Astrocyte of the cerebellum (primary cell): Measurements from ENCODE around the gene MAPK14.

Source experiments
- DNase-seq: peaks from one replicate; pipeline ENCODE4 v3.0.0-alpha.2; 2011; ENCODE audit warnings: low read depth
- H3K4me3 ChIP-seq: 2 replicates; pipeline ENCODE4 v1.5.1; 2011; ENCODE audit warnings: mild to moderate bottlenecking, low read depth, low read length, moderate library complexity
- in situ Hi-C: cut with HindIII; loops from 2 replicates; pipeline ENCODE4 v1.10.0; 2017; ENCODE audit warnings: low sequenced_read_pairs
- TF ChIP-seq, protein P1 (sequence below): IDR thresholded peaks from 2 replicates; pipeline ENCODE4 v1.5.1; 2012; ENCODE audit warnings: low read length, low read depth, moderate library complexity, mild to moderate bottlenecking; ENCODE audit errors: missing control alignments

The MAPK14 gene

GRCh38 chr6:36136034-36136433 lies 108.4 kb downstream of the MAPK14 start:
- in situ Hi-C loops, result no loop called here
- DNase-seq, result no peak
- H3K4me3 ChIP-seq, result no peak overlapping the region
- TF ChIP-seq, protein P1, sequence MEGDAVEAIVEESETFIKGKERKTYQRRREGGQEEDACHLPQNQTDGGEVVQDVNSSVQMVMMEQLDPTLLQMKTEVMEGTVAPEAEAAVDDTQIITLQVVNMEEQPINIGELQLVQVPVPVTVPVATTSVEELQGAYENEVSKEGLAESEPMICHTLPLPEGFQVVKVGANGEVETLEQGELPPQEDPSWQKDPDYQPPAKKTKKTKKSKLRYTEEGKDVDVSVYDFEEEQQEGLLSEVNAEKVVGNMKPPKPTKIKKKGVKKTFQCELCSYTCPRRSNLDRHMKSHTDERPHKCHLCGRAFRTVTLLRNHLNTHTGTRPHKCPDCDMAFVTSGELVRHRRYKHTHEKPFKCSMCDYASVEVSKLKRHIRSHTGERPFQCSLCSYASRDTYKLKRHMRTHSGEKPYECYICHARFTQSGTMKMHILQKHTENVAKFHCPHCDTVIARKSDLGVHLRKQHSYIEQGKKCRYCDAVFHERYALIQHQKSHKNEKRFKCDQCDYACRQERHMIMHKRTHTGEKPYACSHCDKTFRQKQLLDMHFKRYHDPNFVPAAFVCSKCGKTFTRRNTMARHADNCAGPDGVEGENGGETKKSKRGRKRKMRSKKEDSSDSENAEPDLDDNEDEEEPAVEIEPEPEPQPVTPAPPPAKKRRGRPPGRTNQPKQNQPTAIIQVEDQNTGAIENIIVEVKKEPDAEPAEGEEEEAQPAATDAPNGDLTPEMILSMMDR, result no peak

DNA sequence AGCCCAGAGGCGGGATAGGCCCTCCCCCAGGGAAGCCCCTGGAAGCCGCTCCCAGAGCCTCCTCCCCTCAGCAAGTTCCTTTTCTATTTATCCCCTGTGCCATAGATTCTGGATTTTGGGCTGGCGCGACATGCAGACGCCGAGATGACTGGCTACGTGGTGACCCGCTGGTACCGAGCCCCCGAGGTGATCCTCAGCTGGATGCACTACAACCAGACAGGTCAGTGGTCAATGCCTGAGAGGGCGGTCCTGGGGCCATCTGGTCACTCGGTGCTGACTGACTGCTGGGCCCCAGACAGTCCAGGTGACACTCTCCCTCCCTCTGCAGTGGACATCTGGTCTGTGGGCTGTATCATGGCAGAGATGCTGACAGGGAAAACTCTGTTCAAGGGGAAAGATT lies 108.9 kb downstream of the MAPK14 start:
- DNase-seq, result no peak
- TF ChIP-seq, protein P1, result no peak
- H3K4me3 ChIP-seq, result no peak overlapping the region
- in situ Hi-C loops, result no loop called here

- no peak overlapping the region for H3K4me3 ChIP-seq
- TF ChIP-seq, protein P1, result no peak
- in situ Hi-C loops, result no loop called here
- DNase-seq, result no peak
These were observed 111.1 kb downstream of the MAPK14 start for GRCh38 chr6:36138667-36139066.

DNA sequence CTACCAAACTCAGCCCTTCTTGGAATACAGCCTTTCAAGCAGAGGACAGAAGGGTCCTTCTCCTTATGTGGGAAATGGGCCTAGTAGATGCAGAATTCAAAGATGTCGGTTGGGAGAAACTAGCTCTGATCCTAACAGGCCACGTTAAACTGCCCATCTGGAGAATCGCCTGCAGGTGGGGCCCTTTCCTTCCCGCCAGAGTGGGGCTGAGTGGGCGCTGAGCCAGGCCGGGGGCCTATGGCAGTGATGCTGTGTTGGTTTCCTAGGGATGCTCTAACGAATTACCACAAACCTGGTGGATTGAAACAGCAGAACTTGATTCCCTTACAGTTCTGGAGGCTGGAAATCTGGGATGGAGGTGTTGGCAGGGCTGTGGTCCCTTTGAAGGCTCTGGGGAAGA lies 111.8 kb downstream of the MAPK14 start:
- in situ Hi-C loops, result no loop called here
- TF ChIP-seq, protein P1, result peak; percentile 32

GRCh38 chr6:36139991-36140710 lies 112.5 kb downstream of the MAPK14 start:
- TF ChIP-seq, protein P1, result no peak
- DNase-seq, result no peak
- H3K4me3 ChIP-seq, result no peak overlapping the region
- in situ Hi-C loops, result no loop called here

More for the DNA sequence above, 111.8 kb downstream of the MAPK14 start:
- no peak overlapping the region for H3K4me3 ChIP-seq
- DNase-seq, result no peak

- TF ChIP-seq, protein P1, result no peak
- in situ Hi-C loops, result no loop called here
- no peak overlapping the region for H3K4me3 ChIP-seq
- no peak for DNase-seq
These were observed 113.5 kb downstream of the MAPK14 start for GRCh38 chr6:36141091-36141490.
